Measurements from ENCODE around the gene CCNY. TPM values are rescaled to one million over a fixed set of nuclear protein-coding genes. Genes with fewer than 3 reads are reported as not detected.

CCNY gene
- total RNA-seq, 1 experiment from 2014 or later: 53.3 TPM

DNA sequence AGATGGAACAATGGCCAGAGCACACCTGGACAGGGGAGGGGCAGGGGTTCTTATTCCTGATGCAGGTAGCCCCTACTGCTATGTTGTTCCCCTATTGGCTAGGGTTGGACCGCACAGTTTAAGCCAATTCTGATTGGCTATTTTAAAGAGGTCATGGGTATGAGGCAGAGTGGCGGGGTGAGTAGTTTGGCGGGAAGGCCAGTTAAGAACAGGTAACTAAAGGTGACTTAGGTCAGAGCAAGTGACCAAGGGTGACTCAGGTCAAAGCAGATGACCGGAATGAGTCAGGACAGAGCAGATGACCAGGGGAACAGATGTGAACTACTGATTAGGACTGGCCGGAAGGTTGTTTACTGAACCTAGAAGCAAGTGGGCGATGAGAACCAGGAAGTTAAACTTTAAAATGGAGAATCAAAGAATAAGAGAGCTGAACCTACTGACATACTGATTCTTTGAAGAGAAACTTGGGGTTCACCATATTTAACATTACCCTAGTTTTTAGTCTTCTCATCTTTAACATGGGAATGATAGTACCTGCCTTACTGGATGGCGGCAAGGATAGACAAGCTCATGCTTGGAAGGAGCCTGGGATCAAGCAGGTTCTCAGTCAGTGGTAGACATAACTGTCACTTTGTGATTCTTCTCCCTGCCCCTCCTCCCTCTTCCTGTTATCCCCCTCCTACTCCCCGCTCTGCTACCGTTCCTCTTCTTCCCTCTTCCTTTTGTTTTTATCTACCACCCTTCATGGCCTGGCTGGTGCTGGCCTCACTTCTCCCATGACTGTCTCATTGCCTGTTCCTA, 55.0 kb downstream of the CCNY start (continued):
- TF ChIP-seq, protein P1, sequence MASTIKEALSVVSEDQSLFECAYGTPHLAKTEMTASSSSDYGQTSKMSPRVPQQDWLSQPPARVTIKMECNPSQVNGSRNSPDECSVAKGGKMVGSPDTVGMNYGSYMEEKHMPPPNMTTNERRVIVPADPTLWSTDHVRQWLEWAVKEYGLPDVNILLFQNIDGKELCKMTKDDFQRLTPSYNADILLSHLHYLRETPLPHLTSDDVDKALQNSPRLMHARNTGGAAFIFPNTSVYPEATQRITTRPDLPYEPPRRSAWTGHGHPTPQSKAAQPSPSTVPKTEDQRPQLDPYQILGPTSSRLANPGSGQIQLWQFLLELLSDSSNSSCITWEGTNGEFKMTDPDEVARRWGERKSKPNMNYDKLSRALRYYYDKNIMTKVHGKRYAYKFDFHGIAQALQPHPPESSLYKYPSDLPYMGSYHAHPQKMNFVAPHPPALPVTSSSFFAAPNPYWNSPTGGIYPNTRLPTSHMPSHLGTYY (CRISPR knock-in tag; IDR thresholded peaks at IDR 0.05): no peak
- no peak for TF ChIP-seq RELA (CRISPR knock-in tag; IDR thresholded peaks at IDR 0.05; ENCODE audit: borderline replicate concordance)

DNA sequence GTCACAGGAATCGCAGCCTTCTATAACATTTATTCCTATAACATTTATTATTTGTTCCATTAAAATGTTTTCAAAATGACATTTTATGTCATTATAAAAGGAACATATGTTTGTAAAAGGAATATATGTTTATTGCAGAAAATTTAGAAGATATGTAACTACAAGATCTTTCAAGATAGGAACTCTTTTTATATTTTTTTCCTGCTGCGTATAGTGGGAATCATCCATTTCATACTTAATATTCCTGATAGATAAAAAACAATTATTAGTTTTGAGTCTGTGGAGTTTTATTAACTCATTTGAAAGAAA, 55.6 kb downstream of the CCNY start:
- peaks cover 62% of the 10 kb centered on the region for H3K4me1 Mint-ChIP-seq
- no peak for DNase-seq (ENCODE audit: low spot score)
- H3K36me3 Mint-ChIP-seq: peaks cover 32% of the 10 kb centered on the region
- POLR2A ChIA-PET: no interaction called here
- ATAC-seq: no peak
- H3K9me3 Mint-ChIP-seq: peaks cover 39% of the 10 kb centered on the region
- no peak overlapping the region for H3K27ac Mint-ChIP-seq
- no peak overlapping the region for H3K4me3 Mint-ChIP-seq
- TF ChIP-seq GRHL2 (CRISPR knock-in tag; IDR thresholded peaks at IDR 0.05; ENCODE audit: insufficient replicate concordance, severe bottlenecking) (no peak), JAZF1 (CRISPR knock-in tag; IDR thresholded peaks at IDR 0.05) (no peak), IRF2 (CRISPR knock-in tag; IDR thresholded peaks at IDR 0.05; ENCODE audit: borderline replicate concordance, low read depth) (no peak), ZNF263 (CRISPR knock-in tag; IDR thresholded peaks at IDR 0.05; ENCODE audit: low read depth) (no peak), ZNF423 (CRISPR knock-in tag; IDR thresholded peaks at IDR 0.05) (no peak), CREM (CRISPR knock-in tag; IDR thresholded peaks at IDR 0.05) (no peak), ZNF671 (CRISPR knock-in tag; IDR thresholded peaks at IDR 0.05) (no peak), JUN (CRISPR knock-in tag; IDR thresholded peaks at IDR 0.05) (no peak), SP1 (CRISPR knock-in tag; conservative IDR thresholded peaks at IDR 0.05) (no peak), ZNF396 (CRISPR knock-in tag; IDR thresholded peaks at IDR 0.05; ENCODE audit: borderline replicate concordance) (no peak), GTF2I (CRISPR knock-in tag; conservative IDR thresholded peaks at IDR 0.05) (no peak)
- TF ChIP-seq, protein P2, sequence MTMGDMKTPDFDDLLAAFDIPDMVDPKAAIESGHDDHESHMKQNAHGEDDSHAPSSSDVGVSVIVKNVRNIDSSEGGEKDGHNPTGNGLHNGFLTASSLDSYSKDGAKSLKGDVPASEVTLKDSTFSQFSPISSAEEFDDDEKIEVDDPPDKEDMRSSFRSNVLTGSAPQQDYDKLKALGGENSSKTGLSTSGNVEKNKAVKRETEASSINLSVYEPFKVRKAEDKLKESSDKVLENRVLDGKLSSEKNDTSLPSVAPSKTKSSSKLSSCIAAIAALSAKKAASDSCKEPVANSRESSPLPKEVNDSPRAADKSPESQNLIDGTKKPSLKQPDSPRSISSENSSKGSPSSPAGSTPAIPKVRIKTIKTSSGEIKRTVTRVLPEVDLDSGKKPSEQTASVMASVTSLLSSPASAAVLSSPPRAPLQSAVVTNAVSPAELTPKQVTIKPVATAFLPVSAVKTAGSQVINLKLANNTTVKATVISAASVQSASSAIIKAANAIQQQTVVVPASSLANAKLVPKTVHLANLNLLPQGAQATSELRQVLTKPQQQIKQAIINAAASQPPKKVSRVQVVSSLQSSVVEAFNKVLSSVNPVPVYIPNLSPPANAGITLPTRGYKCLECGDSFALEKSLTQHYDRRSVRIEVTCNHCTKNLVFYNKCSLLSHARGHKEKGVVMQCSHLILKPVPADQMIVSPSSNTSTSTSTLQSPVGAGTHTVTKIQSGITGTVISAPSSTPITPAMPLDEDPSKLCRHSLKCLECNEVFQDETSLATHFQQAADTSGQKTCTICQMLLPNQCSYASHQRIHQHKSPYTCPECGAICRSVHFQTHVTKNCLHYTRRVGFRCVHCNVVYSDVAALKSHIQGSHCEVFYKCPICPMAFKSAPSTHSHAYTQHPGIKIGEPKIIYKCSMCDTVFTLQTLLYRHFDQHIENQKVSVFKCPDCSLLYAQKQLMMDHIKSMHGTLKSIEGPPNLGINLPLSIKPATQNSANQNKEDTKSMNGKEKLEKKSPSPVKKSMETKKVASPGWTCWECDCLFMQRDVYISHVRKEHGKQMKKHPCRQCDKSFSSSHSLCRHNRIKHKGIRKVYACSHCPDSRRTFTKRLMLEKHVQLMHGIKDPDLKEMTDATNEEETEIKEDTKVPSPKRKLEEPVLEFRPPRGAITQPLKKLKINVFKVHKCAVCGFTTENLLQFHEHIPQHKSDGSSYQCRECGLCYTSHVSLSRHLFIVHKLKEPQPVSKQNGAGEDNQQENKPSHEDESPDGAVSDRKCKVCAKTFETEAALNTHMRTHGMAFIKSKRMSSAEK (CRISPR knock-in tag; IDR thresholded peaks at IDR 0.05; ENCODE audit: borderline replicate concordance): no peak
- TF ChIP-seq, protein P3, sequence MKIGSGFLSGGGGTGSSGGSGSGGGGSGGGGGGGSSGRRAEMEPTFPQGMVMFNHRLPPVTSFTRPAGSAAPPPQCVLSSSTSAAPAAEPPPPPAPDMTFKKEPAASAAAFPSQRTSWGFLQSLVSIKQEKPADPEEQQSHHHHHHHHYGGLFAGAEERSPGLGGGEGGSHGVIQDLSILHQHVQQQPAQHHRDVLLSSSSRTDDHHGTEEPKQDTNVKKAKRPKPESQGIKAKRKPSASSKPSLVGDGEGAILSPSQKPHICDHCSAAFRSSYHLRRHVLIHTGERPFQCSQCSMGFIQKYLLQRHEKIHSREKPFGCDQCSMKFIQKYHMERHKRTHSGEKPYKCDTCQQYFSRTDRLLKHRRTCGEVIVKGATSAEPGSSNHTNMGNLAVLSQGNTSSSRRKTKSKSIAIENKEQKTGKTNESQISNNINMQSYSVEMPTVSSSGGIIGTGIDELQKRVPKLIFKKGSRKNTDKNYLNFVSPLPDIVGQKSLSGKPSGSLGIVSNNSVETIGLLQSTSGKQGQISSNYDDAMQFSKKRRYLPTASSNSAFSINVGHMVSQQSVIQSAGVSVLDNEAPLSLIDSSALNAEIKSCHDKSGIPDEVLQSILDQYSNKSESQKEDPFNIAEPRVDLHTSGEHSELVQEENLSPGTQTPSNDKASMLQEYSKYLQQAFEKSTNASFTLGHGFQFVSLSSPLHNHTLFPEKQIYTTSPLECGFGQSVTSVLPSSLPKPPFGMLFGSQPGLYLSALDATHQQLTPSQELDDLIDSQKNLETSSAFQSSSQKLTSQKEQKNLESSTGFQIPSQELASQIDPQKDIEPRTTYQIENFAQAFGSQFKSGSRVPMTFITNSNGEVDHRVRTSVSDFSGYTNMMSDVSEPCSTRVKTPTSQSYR (CRISPR knock-in tag; IDR thresholded peaks at IDR 0.05): no peak
- TF ChIP-seq, protein P4, sequence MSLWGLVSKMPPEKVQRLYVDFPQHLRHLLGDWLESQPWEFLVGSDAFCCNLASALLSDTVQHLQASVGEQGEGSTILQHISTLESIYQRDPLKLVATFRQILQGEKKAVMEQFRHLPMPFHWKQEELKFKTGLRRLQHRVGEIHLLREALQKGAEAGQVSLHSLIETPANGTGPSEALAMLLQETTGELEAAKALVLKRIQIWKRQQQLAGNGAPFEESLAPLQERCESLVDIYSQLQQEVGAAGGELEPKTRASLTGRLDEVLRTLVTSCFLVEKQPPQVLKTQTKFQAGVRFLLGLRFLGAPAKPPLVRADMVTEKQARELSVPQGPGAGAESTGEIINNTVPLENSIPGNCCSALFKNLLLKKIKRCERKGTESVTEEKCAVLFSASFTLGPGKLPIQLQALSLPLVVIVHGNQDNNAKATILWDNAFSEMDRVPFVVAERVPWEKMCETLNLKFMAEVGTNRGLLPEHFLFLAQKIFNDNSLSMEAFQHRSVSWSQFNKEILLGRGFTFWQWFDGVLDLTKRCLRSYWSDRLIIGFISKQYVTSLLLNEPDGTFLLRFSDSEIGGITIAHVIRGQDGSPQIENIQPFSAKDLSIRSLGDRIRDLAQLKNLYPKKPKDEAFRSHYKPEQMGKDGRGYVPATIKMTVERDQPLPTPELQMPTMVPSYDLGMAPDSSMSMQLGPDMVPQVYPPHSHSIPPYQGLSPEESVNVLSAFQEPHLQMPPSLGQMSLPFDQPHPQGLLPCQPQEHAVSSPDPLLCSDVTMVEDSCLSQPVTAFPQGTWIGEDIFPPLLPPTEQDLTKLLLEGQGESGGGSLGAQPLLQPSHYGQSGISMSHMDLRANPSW (CRISPR knock-in tag; conservative IDR thresholded peaks at IDR 0.05; ENCODE audit: low read depth): no peak
- TF ChIP-seq, protein P5, sequence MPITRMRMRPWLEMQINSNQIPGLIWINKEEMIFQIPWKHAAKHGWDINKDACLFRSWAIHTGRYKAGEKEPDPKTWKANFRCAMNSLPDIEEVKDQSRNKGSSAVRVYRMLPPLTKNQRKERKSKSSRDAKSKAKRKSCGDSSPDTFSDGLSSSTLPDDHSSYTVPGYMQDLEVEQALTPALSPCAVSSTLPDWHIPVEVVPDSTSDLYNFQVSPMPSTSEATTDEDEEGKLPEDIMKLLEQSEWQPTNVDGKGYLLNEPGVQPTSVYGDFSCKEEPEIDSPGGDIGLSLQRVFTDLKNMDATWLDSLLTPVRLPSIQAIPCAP (CRISPR knock-in tag; IDR thresholded peaks at IDR 0.05): no peak
- TF ChIP-seq, protein P6, sequence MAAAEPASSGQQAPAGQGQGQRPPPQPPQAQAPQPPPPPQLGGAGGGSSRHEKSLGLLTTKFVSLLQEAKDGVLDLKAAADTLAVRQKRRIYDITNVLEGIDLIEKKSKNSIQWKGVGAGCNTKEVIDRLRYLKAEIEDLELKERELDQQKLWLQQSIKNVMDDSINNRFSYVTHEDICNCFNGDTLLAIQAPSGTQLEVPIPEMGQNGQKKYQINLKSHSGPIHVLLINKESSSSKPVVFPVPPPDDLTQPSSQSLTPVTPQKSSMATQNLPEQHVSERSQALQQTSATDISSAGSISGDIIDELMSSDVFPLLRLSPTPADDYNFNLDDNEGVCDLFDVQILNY (CRISPR knock-in tag; IDR thresholded peaks at IDR 0.05): no peak
- TF ChIP-seq, protein P7, sequence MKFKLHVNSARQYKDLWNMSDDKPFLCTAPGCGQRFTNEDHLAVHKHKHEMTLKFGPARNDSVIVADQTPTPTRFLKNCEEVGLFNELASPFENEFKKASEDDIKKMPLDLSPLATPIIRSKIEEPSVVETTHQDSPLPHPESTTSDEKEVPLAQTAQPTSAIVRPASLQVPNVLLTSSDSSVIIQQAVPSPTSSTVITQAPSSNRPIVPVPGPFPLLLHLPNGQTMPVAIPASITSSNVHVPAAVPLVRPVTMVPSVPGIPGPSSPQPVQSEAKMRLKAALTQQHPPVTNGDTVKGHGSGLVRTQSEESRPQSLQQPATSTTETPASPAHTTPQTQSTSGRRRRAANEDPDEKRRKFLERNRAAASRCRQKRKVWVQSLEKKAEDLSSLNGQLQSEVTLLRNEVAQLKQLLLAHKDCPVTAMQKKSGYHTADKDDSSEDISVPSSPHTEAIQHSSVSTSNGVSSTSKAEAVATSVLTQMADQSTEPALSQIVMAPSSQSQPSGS (CRISPR knock-in tag; IDR thresholded peaks at IDR 0.05; ENCODE audit: borderline replicate concordance, low read depth): no peak
- TF ChIP-seq, protein P8, sequence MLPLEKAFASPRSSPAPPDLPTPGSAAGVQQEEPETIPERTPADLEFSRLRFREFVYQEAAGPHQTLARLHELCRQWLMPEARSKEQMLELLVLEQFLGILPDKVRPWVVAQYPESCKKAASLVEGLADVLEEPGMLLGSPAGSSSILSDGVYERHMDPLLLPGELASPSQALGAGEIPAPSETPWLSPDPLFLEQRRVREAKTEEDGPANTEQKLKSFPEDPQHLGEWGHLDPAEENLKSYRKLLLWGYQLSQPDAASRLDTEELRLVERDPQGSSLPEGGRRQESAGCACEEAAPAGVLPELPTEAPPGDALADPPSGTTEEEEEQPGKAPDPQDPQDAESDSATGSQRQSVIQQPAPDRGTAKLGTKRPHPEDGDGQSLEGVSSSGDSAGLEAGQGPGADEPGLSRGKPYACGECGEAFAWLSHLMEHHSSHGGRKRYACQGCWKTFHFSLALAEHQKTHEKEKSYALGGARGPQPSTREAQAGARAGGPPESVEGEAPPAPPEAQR (CRISPR knock-in tag; IDR thresholded peaks at IDR 0.05): no peak
- CTCF ChIA-PET: interaction anchor here (1.7 kb wide), 1 partner anchor 196 kb away, joined by 5 read pairs; no protein-coding TSS in a partner anchor
- H3K27me3 Mint-ChIP-seq (ENCODE audit: low read depth): no peaks in the 10 kb centered on the region

Measured in WTC11 (cell line).